Measurements from ENCODE around the gene TGFB1.

The TGFB1 gene

DNA sequence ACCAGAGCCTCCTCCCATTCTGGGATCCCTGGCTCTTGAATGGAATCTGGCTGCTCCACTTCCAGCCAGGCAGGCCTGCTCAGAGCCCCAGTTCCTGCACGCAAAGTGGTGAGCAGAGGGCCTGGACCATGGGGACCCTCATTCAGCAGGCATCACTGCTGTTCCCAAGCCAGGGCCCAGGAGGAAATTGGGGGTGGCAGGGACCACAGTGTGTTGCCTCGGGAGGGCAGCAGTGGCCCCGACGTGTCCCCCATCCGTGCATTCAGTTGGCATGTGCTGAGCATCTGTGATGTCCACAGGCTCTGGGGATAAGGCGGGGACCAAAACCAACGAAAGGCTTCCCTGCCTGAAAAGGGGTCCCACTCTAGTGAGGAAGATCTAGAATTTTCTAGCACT lies 32.5 kb downstream of the TGFB1 start:
- no peak for DNase-seq (ENCODE audit: low spot score)

DNA sequence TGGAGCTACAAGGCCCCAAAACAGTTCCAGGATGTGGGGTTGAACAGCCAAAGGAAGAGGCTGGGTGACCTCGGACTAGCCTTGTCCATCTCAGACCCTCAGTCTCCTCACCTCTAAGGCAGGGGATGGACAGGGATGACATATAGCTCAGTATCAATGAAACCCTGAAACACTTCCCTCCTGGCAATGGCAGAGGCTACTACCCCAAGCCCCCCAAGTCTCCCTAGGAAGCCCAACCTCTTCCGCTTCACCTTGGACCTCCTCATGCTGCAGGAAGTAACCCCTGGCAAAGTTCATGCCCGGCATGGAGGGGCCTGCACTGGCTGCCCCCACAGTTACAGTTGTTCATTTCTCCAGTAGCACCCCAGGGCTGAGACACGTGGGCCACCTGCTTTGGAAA lies 33.2 kb downstream of the TGFB1 start:
- DNase-seq (ENCODE audit: low spot score) = no peak

DNA sequence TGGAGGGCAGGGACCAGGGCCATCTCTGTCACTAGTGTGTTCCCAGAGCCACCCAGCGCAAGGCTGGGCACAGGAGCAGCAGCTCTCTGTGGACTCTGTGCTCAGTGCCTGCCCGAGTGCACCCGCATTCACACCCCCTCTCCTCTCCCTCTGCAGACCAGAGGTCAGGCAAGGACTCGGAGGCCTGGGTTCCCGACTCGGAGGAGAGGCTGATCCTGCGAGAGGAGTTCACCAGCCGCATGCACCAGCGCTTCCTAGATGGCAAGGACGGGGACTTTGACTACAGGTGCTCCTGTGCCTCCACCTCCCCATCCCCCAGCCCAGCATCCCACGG lies 33.6 kb downstream of the TGFB1 start:
- no peak for DNase-seq (ENCODE audit: low spot score)

DNA sequence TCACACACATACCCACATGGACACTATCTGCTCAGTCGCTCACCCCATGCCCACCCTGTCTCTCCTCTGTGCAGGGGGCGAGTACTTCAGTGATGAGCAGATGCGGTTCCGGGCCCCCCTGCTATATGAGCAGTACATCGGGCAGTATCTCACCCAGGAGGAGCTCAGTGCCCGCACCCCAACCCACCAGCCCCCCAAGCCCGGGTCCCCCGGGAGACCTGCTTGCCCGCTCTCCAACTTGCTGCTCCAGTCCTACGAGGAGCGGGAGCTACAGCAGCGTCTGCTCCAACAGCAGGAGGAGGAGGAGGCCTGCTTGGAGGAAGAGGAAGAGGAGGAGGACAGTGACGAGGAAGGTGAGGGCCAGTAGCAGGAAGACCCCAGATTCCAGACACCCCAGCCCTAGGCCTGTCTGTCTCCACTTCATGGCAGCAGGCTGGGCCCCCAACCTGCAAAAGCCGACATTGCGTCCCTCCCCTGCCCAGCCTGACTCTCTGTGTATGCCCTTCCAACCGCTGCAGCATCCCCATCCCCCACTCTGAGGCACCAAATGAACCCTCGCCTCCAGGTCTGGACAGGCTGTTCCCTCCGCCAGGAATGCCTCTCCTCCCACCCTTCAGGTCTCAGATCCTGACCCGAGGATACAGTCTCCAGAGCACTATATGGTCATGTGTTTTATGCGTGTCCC lies 34.1 kb downstream of the TGFB1 start:
- DNase-seq (ENCODE audit: low spot score) = no peak

DNA sequence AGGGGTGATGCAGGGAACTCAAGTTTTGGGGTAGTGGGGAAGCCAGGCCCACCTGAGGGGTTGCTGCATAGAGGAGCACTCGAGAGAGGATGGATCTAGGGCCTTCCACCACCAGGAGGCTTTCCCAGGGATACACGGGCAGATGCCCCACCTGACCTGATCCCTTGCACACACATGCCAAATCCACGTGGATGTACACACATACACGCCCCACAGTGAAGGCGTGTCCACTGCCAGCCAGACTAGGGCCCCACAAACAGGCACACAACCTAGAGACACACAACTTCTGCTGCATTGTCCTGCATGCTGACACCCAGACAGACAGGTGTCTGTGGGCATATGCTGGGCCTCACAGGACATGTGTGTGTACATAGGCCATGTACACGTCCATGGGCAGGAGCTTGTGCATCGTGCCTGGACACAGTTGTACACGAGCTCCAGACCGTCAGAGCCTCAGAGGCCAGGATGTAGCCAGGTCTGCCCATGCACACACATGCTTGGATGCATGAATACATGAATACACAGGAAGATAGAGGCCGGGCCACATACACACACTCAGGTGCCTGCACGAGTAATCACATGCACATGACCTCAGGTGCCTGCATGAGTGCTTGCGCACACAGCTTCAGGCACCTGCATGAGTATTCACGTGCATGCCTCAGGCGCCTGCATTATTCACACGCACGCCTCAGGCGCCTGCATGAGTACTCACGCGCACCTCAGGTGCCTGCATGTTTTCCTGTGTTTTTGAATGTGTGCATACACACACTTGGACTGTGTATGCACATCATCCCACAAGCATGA lies 34.8 kb downstream of the TGFB1 start:
- DNase-seq (ENCODE audit: low spot score) = no peak

DNA sequence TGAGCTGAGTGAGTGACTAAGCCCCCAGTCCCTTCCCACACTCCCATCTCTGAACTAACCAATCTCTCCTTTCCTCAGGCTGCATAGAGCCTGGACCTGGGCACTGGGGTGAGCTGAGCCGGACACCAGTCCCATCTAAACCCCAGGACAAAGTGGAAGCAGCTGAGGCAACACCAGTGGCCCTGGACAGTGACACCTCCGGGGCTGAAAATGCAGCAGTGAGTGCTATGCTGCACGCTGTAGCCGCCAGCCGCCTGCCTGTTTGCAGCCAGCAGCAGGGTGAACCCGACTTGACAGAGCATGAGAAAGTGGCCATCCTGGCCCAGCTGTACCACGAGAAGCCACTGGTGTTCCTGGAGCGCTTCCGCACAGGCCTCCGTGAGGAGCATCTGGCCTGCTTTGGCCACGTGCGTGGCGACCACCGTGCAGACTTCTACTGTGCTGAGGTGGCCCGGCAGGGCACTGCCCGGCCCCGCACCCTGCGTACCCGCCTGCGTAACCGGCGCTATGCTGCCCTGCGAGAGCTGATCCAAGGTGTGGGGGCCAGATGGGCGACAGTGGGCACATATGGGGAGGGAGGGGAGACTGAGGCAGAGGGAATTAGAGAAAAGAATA lies 37.3 kb downstream of the TGFB1 start:
- no peak for DNase-seq (ENCODE audit: low spot score)

DNA sequence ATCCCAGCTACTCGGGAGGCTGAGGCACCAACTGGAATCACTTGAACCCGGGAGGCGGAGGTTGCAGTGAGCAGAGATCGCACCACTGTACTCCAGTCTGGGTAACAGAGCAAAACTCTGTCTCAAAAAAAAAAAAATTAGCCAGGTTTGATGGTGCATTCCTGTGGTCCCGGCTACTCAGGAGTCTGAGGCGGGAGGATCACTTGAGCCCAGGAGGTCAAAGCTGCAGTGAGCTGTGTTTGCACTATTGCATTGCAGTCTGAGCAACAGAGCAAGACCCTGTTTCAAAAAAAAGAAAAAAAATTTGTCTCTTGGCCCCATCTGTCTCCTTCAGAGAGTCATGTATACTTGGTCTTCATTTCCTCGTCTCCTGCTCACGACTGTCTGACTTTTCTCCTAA lies 42.1 kb downstream of the TGFB1 start:
- no peak for DNase-seq (ENCODE audit: low spot score)

DNA sequence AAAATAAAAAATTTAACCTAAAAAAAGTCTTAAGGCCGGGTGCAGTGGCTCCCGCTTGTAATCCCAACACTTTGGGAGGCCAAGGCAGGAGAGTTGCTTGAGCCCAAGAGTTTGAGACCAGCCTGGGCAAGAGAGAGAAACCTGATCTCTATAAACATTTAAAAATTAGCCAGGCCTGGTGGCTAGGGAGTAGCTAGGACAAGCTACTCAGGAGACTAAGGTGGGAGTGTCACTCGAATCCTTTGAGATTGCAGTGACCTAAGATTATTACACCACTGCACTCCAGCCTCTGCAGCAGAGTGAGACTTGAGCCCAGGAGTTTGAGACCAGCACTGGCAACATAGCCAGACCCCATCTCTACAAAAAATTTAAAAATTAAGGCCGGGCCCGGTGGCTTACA lies 42.6 kb downstream of the TGFB1 start:
- DNase-seq (ENCODE audit: low spot score) = no peak

DNA sequence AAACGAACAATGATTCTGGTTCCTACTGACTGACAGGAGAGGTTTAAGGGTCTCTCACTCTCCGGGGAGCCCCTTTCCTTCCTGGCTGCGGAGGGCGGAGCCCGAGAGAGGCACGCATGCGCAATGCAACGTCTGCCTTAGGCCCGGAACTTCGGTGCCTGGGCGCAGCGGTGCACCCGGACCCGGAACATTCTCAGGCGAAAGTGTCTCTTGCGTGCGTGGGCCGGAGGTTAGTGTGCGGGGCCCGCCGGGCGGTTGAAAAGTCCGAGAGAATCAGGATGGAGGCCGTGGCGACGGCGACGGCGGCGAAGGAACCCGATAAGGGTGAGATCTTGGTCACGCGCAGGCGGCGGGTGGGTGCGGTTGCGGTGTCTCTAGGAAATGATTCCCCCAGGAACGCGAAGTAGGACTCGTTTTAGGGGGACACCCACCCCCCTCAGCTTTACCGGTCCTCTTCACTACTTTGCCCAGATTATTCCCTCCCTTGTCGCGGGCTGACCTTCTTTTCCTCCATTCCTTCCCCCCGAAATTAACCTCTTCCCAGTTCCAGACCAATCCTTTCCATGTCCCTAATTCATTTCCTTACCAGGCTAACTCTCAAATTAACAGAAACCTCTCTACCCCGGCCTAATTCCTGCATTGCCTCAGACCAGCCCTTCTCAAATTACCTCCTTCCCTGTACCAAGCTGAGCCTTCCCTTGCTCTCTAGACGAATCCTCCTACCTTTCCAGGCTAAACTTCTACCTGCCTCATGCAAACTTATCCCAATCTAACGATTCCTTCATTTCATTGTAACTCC lies 43.5 kb downstream of the TGFB1 start, which contains the start of gene CCDC97:
CCDC97 (plus strand) TSS at position 140 of the 799 bp plus-strand sequence; CDS start at position 279, 139 bp downstream.
- DNase-seq (ENCODE audit: low spot score) = peak; percentile 94

DNA sequence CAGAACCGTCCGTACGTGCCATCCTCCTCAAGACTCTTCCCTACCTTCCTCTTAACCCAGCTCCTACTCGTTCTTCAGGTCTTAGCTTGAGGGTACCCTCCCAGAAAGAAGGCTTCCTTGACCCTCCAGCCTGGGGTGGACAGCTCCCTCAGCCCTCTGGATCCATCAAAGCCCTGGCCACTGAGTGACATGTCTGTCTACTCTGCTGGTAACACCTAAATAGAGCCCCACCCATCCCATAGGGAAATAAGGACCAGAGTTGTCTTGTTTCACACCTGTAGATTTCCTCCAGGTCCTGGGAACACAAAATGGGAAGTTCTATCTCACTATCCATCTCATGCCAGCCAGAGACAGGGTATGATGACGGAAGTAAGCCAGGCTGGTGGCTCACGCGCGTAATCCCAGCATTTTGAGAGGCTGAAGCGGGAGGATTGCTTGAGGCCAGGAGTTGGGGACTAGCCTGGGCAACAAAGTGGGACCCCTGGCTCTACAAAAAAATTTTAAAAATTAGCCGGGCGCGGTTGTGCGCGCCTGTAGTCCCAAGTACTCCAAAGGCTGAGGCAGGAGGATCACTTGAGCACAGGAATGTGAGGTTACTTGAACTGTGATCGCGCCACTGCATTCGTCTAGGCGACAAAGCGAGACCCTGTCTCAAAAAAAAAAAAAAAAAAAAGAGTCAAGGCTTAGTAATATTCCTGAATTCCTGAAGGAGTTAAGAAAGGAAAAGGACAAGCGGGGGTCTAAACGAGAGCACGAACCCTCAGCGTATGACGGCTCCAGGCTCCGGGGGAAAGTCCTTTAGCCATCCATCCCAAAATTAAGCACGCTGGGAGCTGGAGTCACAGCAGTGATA lies 44.3 kb downstream of the TGFB1 start:
- DNase-seq (ENCODE audit: low spot score) = no peak

DNA sequence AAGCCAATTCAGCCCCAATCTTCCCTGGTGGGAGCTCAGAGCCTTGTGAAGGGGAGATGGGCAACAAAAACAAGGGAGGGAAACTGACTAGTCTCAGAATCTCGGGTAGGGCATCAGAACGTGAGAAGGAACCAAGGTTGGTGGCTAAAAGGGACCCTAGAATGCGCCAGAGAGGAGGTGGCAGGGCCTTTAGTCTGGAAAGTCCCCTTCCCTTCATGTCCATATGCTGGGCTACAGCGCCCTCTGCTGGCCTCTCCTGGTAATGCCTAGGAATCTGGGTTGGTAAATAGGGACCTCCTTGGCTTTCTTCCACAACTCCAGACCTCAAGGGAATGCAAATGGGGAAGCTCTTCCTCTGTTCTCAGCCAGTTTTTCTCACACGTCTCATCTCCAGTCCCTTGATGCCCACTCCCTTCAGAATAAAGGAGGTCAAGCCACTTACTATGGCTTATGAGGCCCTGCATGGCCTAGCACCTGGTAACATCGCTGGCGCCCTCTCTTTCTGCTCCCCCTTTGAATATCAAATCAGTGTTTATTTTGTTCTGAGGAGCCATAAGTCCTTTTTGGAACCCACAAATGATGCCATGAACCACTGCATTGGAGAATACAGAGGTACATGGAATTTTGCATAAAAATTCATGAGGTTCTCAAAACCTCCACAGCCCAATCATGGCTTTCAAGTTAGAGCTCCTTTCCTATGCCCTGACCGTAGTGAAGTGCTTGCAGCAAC lies 45.1 kb downstream of the TGFB1 start:
- peak; percentile 91 for DNase-seq (ENCODE audit: low spot score)

DNA sequence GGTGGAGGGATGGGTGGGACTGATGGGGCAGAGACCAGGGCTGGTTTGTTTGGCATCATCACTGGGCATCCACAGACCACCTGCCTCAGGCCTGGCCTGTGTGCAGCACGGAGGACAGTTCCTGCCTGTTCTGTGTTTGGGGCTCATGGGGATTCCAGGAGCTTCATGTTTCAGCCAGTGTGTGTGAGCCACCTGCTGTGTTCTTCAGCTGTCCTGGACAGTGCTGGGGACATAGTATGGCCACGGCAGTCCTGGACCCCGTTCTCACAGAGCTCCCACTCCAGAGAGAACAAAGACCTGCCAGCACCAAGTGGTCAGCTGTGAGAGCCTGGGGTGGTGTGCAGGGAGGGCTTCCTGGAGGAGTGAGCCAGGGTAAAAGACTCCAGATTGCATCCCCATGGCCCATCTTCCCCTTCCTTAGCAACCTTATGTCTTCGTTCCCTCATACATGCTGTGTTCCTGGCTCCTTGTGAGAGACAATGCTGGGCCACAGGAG lies 45.7 kb downstream of the TGFB1 start:
- no peak for DNase-seq (ENCODE audit: low spot score)

DNA sequence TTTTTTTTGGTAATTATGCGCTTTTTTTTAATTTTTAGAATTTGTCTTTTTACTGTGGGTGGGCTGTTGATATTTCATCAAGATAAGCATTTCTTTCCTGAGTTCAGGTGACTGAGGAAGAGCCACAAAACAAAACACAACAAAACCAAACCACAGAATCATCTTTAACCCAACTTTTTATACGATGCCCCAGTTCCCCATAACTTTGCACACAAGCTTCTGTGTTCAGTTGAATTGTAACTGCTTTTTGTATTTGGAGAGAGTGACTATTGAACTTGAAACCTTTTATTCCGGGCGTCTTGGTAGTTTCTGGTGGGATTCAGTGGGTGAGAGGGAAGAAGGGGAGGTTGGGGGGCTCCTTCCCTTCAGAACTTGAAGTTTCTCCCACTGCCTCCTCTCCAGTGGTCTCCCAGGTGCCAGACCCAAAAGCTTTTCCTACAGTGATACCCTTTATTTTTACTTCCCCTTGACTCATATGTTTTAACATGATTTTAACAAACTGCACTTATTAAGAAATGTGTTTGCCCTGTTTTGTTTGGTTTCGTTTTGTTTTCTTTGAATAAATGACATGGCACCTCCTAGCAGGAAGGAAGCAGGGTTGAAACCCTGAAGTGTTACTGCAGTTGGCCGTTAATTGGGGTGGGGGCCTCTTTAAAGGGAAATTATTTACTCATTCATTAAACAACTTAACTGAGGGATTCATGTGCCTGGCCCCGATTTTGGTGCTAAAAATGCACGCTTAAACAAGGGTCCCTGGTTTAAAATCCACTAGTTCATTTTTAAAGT lies 46.4 kb downstream of the TGFB1 start:
- DNase-seq (ENCODE audit: low spot score) = no peak

DNA sequence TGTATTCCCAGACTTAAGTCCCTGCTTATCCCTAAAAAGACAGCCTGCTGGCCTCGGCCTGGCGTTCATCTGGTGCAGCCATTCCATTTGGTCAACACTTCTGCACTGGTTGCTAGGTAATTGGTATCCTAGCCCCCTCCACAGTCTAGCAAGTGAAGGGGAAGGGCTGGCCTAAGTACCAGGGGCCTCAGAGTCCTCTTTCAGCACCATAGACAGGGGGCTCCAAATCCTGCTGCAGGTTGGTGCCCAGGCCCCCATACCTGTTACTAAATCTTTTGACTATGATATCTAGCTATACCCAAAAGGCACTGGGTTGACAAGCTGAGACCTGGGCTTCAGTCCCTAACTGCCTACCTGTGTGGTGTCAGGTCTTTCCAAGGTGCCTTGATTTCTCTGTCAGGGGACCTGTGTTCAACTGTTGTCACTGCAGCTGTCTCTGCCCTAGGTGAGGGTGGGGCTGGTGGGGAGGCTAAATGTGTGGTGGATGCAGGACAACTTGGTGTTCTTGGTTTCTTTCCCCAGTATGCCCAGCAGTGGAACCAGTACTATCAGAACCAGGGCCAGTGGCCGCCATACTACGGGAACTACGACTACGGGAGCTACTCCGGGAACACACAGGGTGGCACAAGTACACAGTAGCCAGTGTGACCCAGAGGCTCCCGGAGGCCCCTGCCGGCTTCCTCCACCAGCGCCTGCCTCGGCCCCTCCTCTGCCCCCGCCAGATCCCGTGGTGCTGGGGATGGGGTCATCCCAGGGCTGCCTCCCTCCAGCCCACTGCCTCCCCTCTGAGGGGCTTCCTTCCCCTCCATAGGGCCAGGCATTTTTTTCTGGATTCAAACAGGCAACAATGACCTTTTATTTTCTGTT lies 47.6 kb downstream of the TGFB1 start:
- no peak for DNase-seq (ENCODE audit: low spot score)

DNA sequence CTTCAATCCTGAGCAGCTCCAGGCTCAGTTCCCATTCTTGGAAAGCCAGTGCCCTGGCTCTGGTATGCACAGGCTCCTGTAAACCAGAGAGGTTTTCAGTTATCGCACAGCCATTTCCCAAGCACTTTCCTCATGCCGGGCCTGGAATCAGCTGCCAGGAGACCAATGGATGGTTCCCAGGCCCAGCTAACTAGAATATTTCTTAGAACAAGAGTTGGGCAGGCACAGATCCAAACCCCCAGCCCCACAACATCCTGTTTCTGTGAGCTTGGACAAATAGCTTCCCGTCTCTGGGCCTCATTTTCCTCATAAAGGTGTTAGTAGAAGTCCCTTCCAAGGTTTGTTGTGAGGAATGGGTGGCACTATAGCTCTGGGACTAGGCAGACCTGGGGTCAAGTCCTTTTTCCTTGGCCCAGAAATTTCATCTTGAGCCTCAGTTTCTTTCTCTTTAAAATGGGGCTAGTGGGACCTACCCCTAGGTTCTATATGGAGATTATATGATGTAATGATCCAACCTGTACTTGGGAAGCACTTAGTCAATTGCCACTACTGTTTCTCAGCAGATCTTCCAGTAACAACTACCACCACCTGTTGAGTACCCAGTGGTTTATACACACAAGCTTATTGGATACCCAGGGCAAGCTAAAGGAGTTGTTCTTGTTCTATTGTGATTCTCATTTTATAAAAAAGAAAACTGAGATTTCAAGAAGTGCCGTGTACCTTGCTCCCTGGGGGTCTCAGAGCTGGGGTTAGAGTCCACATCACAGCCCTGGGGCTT lies 48.8 kb downstream of the TGFB1 start:
- no peak for DNase-seq (ENCODE audit: low spot score)

DNA sequence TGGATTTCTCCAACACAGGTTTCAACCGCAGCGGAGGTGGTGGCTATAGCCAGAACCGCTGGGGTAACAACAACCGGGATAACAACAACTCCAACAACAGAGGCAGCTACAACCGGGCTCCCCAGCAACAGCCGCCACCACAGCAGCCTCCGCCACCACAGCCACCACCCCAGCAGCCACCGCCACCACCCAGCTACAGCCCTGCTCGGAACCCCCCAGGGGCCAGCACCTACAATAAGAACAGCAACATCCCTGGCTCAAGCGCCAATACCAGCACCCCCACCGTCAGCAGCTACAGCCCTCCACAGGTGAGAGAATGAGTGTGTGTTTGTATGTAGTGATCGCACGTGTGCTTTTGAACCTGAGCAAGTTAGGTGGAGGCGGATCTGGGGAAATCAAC lies 49.8 kb downstream of the TGFB1 start:
- DNase-seq (ENCODE audit: low spot score) = no peak

DNA sequence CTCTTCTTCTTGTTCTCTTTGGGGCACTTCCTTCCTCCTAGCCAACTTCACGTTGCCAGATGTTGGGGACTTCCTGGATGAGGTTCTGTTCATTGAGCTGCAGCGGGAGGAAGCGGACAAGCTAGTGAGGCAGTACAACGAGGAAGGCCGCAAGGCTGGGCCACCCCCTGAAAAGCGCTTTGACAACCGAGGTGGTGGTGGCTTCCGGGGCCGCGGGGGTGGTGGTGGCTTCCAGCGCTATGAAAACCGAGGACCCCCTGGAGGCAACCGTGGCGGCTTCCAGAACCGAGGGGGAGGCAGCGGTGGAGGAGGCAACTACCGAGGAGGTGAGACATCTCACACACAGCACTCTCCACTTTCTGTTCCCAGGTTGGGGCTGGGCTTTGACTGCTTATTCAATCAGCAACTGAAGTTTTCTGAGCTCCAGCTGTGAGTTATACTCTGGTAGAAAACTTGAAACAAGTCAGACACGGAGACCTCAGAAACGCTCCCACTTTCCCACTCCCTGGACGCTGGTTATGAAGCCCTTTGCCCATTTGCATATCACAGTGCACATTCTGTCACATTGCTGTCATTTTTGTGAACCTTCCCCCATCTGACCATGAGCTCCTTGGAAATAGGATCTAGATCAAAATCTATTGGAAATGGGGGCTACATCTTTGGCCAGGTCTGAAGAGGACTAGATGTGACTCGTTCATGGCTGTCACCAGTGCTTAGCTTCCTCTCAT lies 50.9 kb downstream of the TGFB1 start:
- DNase-seq (ENCODE audit: low spot score) = no peak

All from left forelimb (tissue), 1 donor.